B cell (primary cell): ENCODE measurements around the gene CDC25A. TPM values are rescaled to one million over a fixed set of nuclear protein-coding genes. Genes with fewer than 3 reads are reported as not detected.
A peak's percentile ranks its signal among the peaks of the same experiment; 100 is the strongest.

ENCODE experiments used
- ATAC-seq: fragments of 200-7000 bp; cut with Tn5 transposase; one replicate; pipeline ENCODE4 v1.10.0; 2021; ENCODE audit warnings: low read depth, mild to moderate bottlenecking, moderate number of reproducible peaks, moderate library complexity
- CTCF ChIA-PET: fragments of 350-600 bp; sonication (Branson Sonifier 250); formaldehyde crosslinking; loops from one replicate; lab custom pipeline; 2021; ENCODE audit warnings: antibody characterized with exemption, inconsistent platforms; lab: Charles Lee
- POLR2A ChIA-PET: fragments of 350-600 bp; sonication (Branson Sonifier 250); formaldehyde crosslinking; loops from one replicate; lab custom pipeline; 2021; ENCODE audit warnings: antibody characterized with exemption; lab: Charles Lee
- DNase-seq: peaks from one replicate; pipeline ENCODE4 v3.0.0; 2013
- H2AFZ ChIP-seq: 2 replicates; pipeline ENCODE4 v1.6.1; 2012; ENCODE audit warnings: mild to moderate bottlenecking, low read depth, low read length; ENCODE audit not compliant: insufficient read depth, poor library complexity, severe bottlenecking
- H3K27ac ChIP-seq, 2 donors: 1 replicate in 1 of 2; 2 replicates in 1 of 2; pipeline ENCODE4 v1.5.1; 2012 to 2013; ENCODE audit warnings: low read length in 2 of 2, mild to moderate bottlenecking in 2 of 2, moderate library complexity in 1 of 2
- H3K27me3 ChIP-seq, 4 experiments: fragments of 200-600 bp in 1 of 4; sonication (generic) in 1 of 4; replicated peaks in 1 of 4; 1 replicate in 2 of 4; 2 replicates in 2 of 4; pipeline versions ENCODE4 v1.6.1 to v1.7.0; 2013 to 2016; ENCODE audit warnings: low read length in 3 of 4, mild to moderate bottlenecking in 2 of 4, mixed read lengths in 1 of 4, moderate library complexity in 1 of 4; ENCODE audit not compliant: insufficient read depth in 4 of 4, control insufficient read depth in 3 of 4; ENCODE audit errors: control extremely low read depth in 1 of 4
- H3K36me3 ChIP-seq, 2 experiments: replicated peaks in 1 of 2; 1 replicate in 1 of 2; 2 replicates in 1 of 2; pipeline versions ENCODE4 v1.6.1 to v1.7.1; 2013; ENCODE audit warnings: low read length in 1 of 2; ENCODE audit not compliant: insufficient read depth in 2 of 2, control insufficient read depth in 1 of 2; ENCODE audit errors: control extremely low read depth in 1 of 2, extremely low read depth in 1 of 2
- H3K4me1 ChIP-seq, 2 donors: fragments of 200-600 bp in 1 of 2; sonication (generic) in 1 of 2; 1 replicate in 1 of 2; 2 replicates in 1 of 2; pipeline versions ENCODE4 v1.5.1 to v1.6.1; 2013 to 2017; ENCODE audit warnings: low read length in 2 of 2; ENCODE audit not compliant: control insufficient read depth in 2 of 2, insufficient read depth in 2 of 2
- H3K4me2 ChIP-seq: replicated peaks from 2 replicates; pipeline ENCODE3; 2012; ENCODE audit warnings: mild to moderate bottlenecking, low read depth, low read length; ENCODE audit not compliant: poor library complexity, severe bottlenecking
- H3K4me3 ChIP-seq, 5 experiments: fragments of 200-600 bp in 1 of 5; sonication (generic) in 1 of 5; 1 replicate in 3 of 5; 2 replicates in 2 of 5; pipeline versions ENCODE4 v1.5.1 to v1.7.0; 2011 to 2016; ENCODE audit warnings: low read length in 4 of 5, mild to moderate bottlenecking in 4 of 5, low read depth in 2 of 5, control low read depth in 1 of 5, moderate library complexity in 1 of 5; ENCODE audit not compliant: insufficient read depth in 1 of 5; ENCODE audit errors: control extremely low read depth in 1 of 5, extremely low read depth in 1 of 5
- H3K79me2 ChIP-seq: fragments of 200-600 bp; sonication (generic); one replicate; pipeline ENCODE4 v1.6.0; 2016; ENCODE audit warnings: low read length; ENCODE audit not compliant: control insufficient read depth, insufficient read depth
- H3K9ac ChIP-seq: fragments of 200-600 bp; sonication (generic); 2 replicates; pipeline ENCODE4 v1.6.1; 2017; ENCODE audit warnings: mild to moderate bottlenecking, low read length, moderate library complexity
- H3K9me3 ChIP-seq, 3 donors: one replicate each; pipeline versions ENCODE4 v1.6.1 to v1.7.1; 2013; ENCODE audit warnings: low read length in 2 of 3; ENCODE audit not compliant: control insufficient read depth in 2 of 3, insufficient read depth in 1 of 3; ENCODE audit errors: control extremely low read depth in 1 of 3
- H4K20me1 ChIP-seq: 2 replicates; pipeline ENCODE4 v1.6.0; 2012; ENCODE audit warnings: mild to moderate bottlenecking, low read length; ENCODE audit not compliant: insufficient read depth, control insufficient read depth, poor library complexity, severe bottlenecking
- H3K27ac Mint-ChIP-seq: one replicate; pipeline ENCODE4 v1.8.0; 2021; ENCODE audit warnings: mixed read lengths
- H3K27me3 Mint-ChIP-seq: one replicate; pipeline ENCODE4 v1.8.0; 2021; ENCODE audit warnings: mixed read lengths
- H3K4me1 Mint-ChIP-seq: one replicate; pipeline ENCODE4 v1.8.0; 2021; ENCODE audit warnings: mixed read lengths
- H3K4me3 Mint-ChIP-seq: one replicate; pipeline ENCODE4 v1.8.0; 2021; ENCODE audit warnings: mixed read lengths
- H3K9me3 Mint-ChIP-seq: one replicate; pipeline ENCODE4 v1.8.0; 2022; ENCODE audit warnings: mixed read lengths; ENCODE audit not compliant: insufficient read depth
- CTCF ChIP-seq: fragments of 200-600 bp; IDR thresholded peaks from one replicate; pipeline ENCODE4 v1.8.0; 2022; ENCODE audit warnings: antibody characterized with exemption, mild to moderate bottlenecking
- EZH2 ChIP-seq: IDR thresholded peaks from 2 replicates; pipeline ENCODE4 v1.6.1; 2012; ENCODE audit warnings: borderline replicate concordance, low read depth, mild to moderate bottlenecking, moderate library complexity, low read length; ENCODE audit not compliant: insufficient read depth, poor library complexity, severe bottlenecking
- WGBS: methylation state at CpG from one replicate; pipeline ENCODE4 v1.1.5; 2013; ENCODE audit warnings: missing lambda C conversion rate; ENCODE audit not compliant: insufficient coverage; 5-methylcytosine and 5-hydroxymethylcytosine counted together
- intact Hi-C: fragments of 100-400 bp; cut with micrococcal nuclease; formaldehyde crosslinking; loops from one replicate; pipeline ENCODE4 v1.10.0; 2022
- polyA plus RNA-seq: library from polyadenylated mRNA; depleted of rRNA; stranded (reverse); fragments of >200 nt; gene quantifications from 2 replicates; pipeline ENCODE4 v1.2.3, GENCODE V29; 2012
- total RNA-seq, 2 donors: library from RNA; stranded (reverse); fragments of 120-200 nt in 1 of 2; gene quantifications; 1 replicate in 1 of 2; 2 replicates in 1 of 2; pipeline versions ENCODE4 v1.2.3 to v1.2.4, GENCODE V29; 2013 to 2022

Gene CDC25A
- total and polyA plus RNA-seq, 2 donors (not counting 1 experiment from before 2014, with no cell fraction given) = 0.07 to 0.27 TPM

GRCh38 chr3:48186631-48187300 lies 1.5 kb downstream of the CDC25A start:
- Mint-ChIP-seq H3K27ac (no peak overlapping the region), H3K27me3 (peaks cover 17% of the 10 kb centered on the region), H3K4me1 (peaks cover 15% of the 10 kb centered on the region), H3K4me3 (peak overlapping the region; percentile 86), H3K9me3 (no peaks in the 10 kb centered on the region)
- Histone ChIP-seq H2AFZ (peak overlapping the region; percentile 94), H3K9me3 (no peaks in the 10 kb centered on the region), H3K27ac (no peak overlapping the region), H4K20me1 (no peaks in the 10 kb centered on the region), H3K27me3 (peaks cover 0 to 19% (median 8%) of the 10 kb centered on the region in 4 experiments), H3K9ac (peak overlapping the region; percentile 92), H3K4me1 (peaks cover 12 to 15% of the 10 kb centered on the region in 2 donors), H3K36me3 (no peaks in the 10 kb centered on the region), H3K79me2 (peaks cover 4% of the 10 kb centered on the region), H3K4me2 (peak overlapping the region; percentile 100), H3K4me3 (peak overlapping the region in 1 of 5 experiments; percentile 76)
- TF ChIP-seq EZH2 (no peak), CTCF (no peak)
- intact Hi-C loops = loop anchor here (5.0 kb wide), 2 partner anchors 256 to 371 kb away; partner anchors contain the start of genes CCDC51, PFKFB4 and TMA7
- 60% methylated on average over 6 of the region's 7 CpGs for WGBS
- ChIA-PET CTCF (no interaction called here), POLR2A (interaction anchor here (0.7 kb wide), 1 partner anchor 1604 kb away, joined by 3 read pairs; no protein-coding TSS in a partner anchor)
- ATAC-seq (no peak), DNase-seq (no peak)

GRCh38 chr3:48185129-48185528 lies 3.1 kb downstream of the CDC25A start:
- no peak for TF ChIP-seq CTCF
- DNase-seq = no peak
- Histone ChIP-seq H3K4me2 (no peak overlapping the region), H3K4me3 (no peak overlapping the region), H4K20me1 (no peaks in the 10 kb centered on the region), H3K27me3 (peaks cover 0 to 19% (median 8%) of the 10 kb centered on the region in 4 experiments), H3K27ac (no peak overlapping the region), H3K79me2 (peaks cover 4% of the 10 kb centered on the region), H3K4me1 (peaks cover 12 to 15% of the 10 kb centered on the region in 2 donors), H3K9me3 (no peaks in the 10 kb centered on the region), H2AFZ (no peak overlapping the region), H3K9ac (no peak overlapping the region), H3K36me3 (no peaks in the 10 kb centered on the region)
- Mint-ChIP-seq H3K9me3 (no peaks in the 10 kb centered on the region), H3K27me3 (peaks cover 17% of the 10 kb centered on the region), H3K4me1 (peaks cover 15% of the 10 kb centered on the region), H3K27ac (no peak overlapping the region), H3K4me3 (no peak overlapping the region)
- WGBS = 100% methylated on average over 3 of the region's 4 CpGs
- no peak for ATAC-seq
- ChIA-PET CTCF (no interaction called here), POLR2A (interaction anchor here (1.0 kb wide), 1 partner anchor 9 kb away, joined by 3 read pairs; no protein-coding TSS in a partner anchor)
- intact Hi-C loops = loop anchor here (5.0 kb wide), 2 partner anchors 257 to 372 kb away; partner anchors contain the start of genes CCDC51, PFKFB4 and TMA7
